D721Med (cell line): ENCODE measurements around the gene RAPGEF6.
A peak's percentile ranks its signal among the peaks of the same experiment; 100 is the strongest.

Experiments used
- DNase-seq: peaks from one replicate; pipeline ENCODE4 v3.0.0; 2011; ENCODE audit warnings: low spot score; ENCODE audit not compliant: insufficient read length
- FAIRE-seq: peaks from 2 replicates; lab custom pipeline; 2011; peaks lifted over from hg19 to GRCh38; lab: Jason Lieb, UNC
- TF ChIP-seq, protein P1 (sequence below): IDR thresholded peaks from 2 replicates; pipeline ENCODE4 v1.5.1; 2012; ENCODE audit warnings: mild to moderate bottlenecking, control low read depth; ENCODE audit not compliant: insufficient read depth; ENCODE audit errors: missing control alignments

The RAPGEF6 gene

DNA sequence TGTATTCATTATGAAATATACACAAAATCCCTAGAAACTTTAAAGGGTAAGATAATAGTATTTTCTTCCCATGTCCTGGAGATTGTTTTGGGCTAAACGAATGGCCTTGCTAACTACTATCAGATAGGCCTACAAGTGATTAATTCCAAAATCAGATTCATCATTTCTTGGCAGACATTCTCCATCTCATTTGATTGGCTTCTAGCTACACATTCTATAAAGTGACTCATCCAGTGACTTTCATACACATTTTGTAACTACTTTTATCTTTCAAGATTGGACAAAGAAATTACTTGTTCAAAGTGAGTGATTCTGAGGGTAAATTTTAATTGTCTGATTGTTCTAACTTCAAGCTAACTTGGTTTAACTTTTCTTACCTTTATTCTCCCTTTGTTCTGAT is 93.3 kb downstream of the RAPGEF6 start:
- TF ChIP-seq, protein P1, sequence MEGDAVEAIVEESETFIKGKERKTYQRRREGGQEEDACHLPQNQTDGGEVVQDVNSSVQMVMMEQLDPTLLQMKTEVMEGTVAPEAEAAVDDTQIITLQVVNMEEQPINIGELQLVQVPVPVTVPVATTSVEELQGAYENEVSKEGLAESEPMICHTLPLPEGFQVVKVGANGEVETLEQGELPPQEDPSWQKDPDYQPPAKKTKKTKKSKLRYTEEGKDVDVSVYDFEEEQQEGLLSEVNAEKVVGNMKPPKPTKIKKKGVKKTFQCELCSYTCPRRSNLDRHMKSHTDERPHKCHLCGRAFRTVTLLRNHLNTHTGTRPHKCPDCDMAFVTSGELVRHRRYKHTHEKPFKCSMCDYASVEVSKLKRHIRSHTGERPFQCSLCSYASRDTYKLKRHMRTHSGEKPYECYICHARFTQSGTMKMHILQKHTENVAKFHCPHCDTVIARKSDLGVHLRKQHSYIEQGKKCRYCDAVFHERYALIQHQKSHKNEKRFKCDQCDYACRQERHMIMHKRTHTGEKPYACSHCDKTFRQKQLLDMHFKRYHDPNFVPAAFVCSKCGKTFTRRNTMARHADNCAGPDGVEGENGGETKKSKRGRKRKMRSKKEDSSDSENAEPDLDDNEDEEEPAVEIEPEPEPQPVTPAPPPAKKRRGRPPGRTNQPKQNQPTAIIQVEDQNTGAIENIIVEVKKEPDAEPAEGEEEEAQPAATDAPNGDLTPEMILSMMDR, result no peak
- FAIRE-seq (no peak), DNase-seq (no peak)

DNA sequence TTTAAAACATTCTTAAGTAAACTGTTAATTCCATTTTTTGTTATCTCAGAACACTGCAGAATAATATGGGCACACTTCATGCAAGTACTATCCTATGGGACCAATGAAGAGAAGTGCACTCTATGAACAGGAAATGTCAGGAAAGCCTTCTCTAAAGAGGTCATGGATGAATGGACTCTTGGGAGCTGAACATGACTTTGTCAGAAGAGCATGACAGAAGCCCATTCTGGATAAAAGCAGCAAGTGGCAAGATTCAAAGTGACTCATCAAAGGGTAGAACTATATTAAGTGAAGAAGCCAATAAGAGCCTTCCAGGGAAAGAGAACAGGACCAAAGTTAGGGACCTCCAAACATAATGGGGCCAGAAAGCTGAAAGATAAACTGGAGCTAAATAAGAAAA is 94.0 kb downstream of the RAPGEF6 start:
- FAIRE-seq, result no peak
- DNase-seq, result no peak

DNA sequence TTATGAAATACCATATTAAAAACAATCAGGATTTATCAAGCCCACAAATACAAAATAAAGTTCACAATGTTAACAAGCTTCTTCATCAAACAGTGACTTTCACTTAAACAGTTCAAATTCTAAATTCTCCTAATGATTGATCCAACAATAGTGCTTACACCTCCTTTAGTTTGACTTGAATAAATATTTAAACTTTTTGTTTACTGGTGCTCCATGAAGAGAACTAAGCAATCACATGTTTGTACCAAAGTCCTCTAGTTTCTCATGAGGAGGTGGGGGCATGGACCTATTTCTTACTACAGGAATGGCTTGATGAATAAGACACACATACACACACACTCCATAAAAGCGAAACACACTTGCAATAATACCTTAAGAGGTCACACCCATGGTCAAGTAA is 95.8 kb downstream of the RAPGEF6 start:
- DNase-seq, result no peak
- TF ChIP-seq, protein P1, result no peak
- no peak for FAIRE-seq

More for the DNA sequence above, 94.0 kb downstream of the RAPGEF6 start:
- TF ChIP-seq, protein P1, result no peak

DNA sequence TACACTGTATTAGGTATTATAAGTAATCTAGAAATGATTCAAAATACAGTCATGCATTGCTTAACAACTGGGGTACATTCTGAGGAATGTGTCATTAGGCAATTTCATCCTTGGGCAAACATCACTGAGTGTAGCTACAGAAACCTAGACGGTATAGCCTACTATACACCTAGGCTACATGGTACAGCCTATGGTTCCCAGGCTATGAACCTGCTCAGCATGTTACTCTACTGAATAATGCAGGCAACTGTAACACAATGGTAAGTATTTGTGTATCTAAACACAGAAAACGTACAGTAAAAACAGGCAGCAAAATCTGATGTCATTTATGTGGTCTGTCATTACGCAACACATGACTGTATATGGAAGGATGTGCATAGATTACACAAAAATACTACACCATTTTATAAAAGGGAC is 96.8 kb downstream of the RAPGEF6 start:
- TF ChIP-seq, protein P1, result no peak
- FAIRE-seq (no peak), DNase-seq (no peak)

- FAIRE-seq (no peak), DNase-seq (no peak)
- TF ChIP-seq, protein P1, result no peak
Measured at GRCh38 chr5:131536850-131537448, 98.1 kb downstream of the RAPGEF6 start.

- FAIRE-seq, result peak; percentile 11
- DNase-seq, result no peak
- TF ChIP-seq, protein P1, result no peak
Measured at GRCh38 chr5:131536211-131536826, 98.7 kb downstream of the RAPGEF6 start.

- DNase-seq (no peak), FAIRE-seq (peak; percentile 48)
- TF ChIP-seq, protein P1, result no peak
Measured at GRCh38 chr5:131534974-131535373, 100.1 kb downstream of the RAPGEF6 start.
